B cell (primary cell): ENCODE measurements around the gene SLC16A12. TPM values are rescaled to one million over a fixed set of nuclear protein-coding genes. Genes with fewer than 3 reads are reported as not detected.

Experiments used
- ATAC-seq: fragments of 200-7000 bp; cut with Tn5 transposase; one replicate; pipeline ENCODE4 v1.10.0; 2021; ENCODE audit warnings: low read depth, mild to moderate bottlenecking, moderate number of reproducible peaks, moderate library complexity
- CTCF ChIA-PET: fragments of 350-600 bp; sonication (Branson Sonifier 250); formaldehyde crosslinking; loops from one replicate; lab custom pipeline; 2021; ENCODE audit warnings: antibody characterized with exemption, inconsistent platforms; lab: Charles Lee
- POLR2A ChIA-PET: fragments of 350-600 bp; sonication (Branson Sonifier 250); formaldehyde crosslinking; loops from one replicate; lab custom pipeline; 2021; ENCODE audit warnings: antibody characterized with exemption; lab: Charles Lee
- DNase-seq: peaks from one replicate; pipeline ENCODE4 v3.0.0; 2013
- H2AFZ ChIP-seq: 2 replicates; pipeline ENCODE4 v1.6.1; 2012; ENCODE audit warnings: mild to moderate bottlenecking, low read depth, low read length; ENCODE audit not compliant: insufficient read depth, poor library complexity, severe bottlenecking
- H3K27ac ChIP-seq, 2 donors: 1 replicate in 1 of 2; 2 replicates in 1 of 2; pipeline ENCODE4 v1.5.1; 2012 to 2013; ENCODE audit warnings: low read length in 2 of 2, mild to moderate bottlenecking in 2 of 2, moderate library complexity in 1 of 2
- H3K27me3 ChIP-seq, 4 experiments: fragments of 200-600 bp in 1 of 4; sonication (generic) in 1 of 4; replicated peaks in 1 of 4; 1 replicate in 2 of 4; 2 replicates in 2 of 4; pipeline versions ENCODE4 v1.6.1 to v1.7.0; 2013 to 2016; ENCODE audit warnings: low read length in 3 of 4, mild to moderate bottlenecking in 2 of 4, mixed read lengths in 1 of 4, moderate library complexity in 1 of 4; ENCODE audit not compliant: insufficient read depth in 4 of 4, control insufficient read depth in 3 of 4; ENCODE audit errors: control extremely low read depth in 1 of 4
- H3K36me3 ChIP-seq, 2 experiments: replicated peaks in 1 of 2; 1 replicate in 1 of 2; 2 replicates in 1 of 2; pipeline versions ENCODE4 v1.6.1 to v1.7.1; 2013; ENCODE audit warnings: low read length in 1 of 2; ENCODE audit not compliant: insufficient read depth in 2 of 2, control insufficient read depth in 1 of 2; ENCODE audit errors: control extremely low read depth in 1 of 2, extremely low read depth in 1 of 2
- H3K4me1 ChIP-seq, 2 donors: fragments of 200-600 bp in 1 of 2; sonication (generic) in 1 of 2; 1 replicate in 1 of 2; 2 replicates in 1 of 2; pipeline versions ENCODE4 v1.5.1 to v1.6.1; 2013 to 2017; ENCODE audit warnings: low read length in 2 of 2; ENCODE audit not compliant: control insufficient read depth in 2 of 2, insufficient read depth in 2 of 2
- H3K4me2 ChIP-seq: replicated peaks from 2 replicates; pipeline ENCODE3; 2012; ENCODE audit warnings: mild to moderate bottlenecking, low read depth, low read length; ENCODE audit not compliant: poor library complexity, severe bottlenecking
- H3K4me3 ChIP-seq, 5 experiments: fragments of 200-600 bp in 1 of 5; sonication (generic) in 1 of 5; 1 replicate in 3 of 5; 2 replicates in 2 of 5; pipeline versions ENCODE4 v1.5.1 to v1.7.0; 2011 to 2016; ENCODE audit warnings: low read length in 4 of 5, mild to moderate bottlenecking in 4 of 5, low read depth in 2 of 5, control low read depth in 1 of 5, moderate library complexity in 1 of 5; ENCODE audit not compliant: insufficient read depth in 1 of 5; ENCODE audit errors: control extremely low read depth in 1 of 5, extremely low read depth in 1 of 5
- H3K79me2 ChIP-seq: fragments of 200-600 bp; sonication (generic); one replicate; pipeline ENCODE4 v1.6.0; 2016; ENCODE audit warnings: low read length; ENCODE audit not compliant: control insufficient read depth, insufficient read depth
- H3K9ac ChIP-seq: fragments of 200-600 bp; sonication (generic); 2 replicates; pipeline ENCODE4 v1.6.1; 2017; ENCODE audit warnings: mild to moderate bottlenecking, low read length, moderate library complexity
- H3K9me3 ChIP-seq, 3 donors: one replicate each; pipeline versions ENCODE4 v1.6.1 to v1.7.1; 2013; ENCODE audit warnings: low read length in 2 of 3; ENCODE audit not compliant: control insufficient read depth in 2 of 3, insufficient read depth in 1 of 3; ENCODE audit errors: control extremely low read depth in 1 of 3
- H4K20me1 ChIP-seq: 2 replicates; pipeline ENCODE4 v1.6.0; 2012; ENCODE audit warnings: mild to moderate bottlenecking, low read length; ENCODE audit not compliant: insufficient read depth, control insufficient read depth, poor library complexity, severe bottlenecking
- H3K27ac Mint-ChIP-seq: one replicate; pipeline ENCODE4 v1.8.0; 2021; ENCODE audit warnings: mixed read lengths
- H3K27me3 Mint-ChIP-seq: one replicate; pipeline ENCODE4 v1.8.0; 2021; ENCODE audit warnings: mixed read lengths
- H3K4me1 Mint-ChIP-seq: one replicate; pipeline ENCODE4 v1.8.0; 2021; ENCODE audit warnings: mixed read lengths
- H3K4me3 Mint-ChIP-seq: one replicate; pipeline ENCODE4 v1.8.0; 2021; ENCODE audit warnings: mixed read lengths
- H3K9me3 Mint-ChIP-seq: one replicate; pipeline ENCODE4 v1.8.0; 2022; ENCODE audit warnings: mixed read lengths; ENCODE audit not compliant: insufficient read depth
- CTCF ChIP-seq: fragments of 200-600 bp; IDR thresholded peaks from one replicate; pipeline ENCODE4 v1.8.0; 2022; ENCODE audit warnings: antibody characterized with exemption, mild to moderate bottlenecking
- EZH2 ChIP-seq: IDR thresholded peaks from 2 replicates; pipeline ENCODE4 v1.6.1; 2012; ENCODE audit warnings: borderline replicate concordance, low read depth, mild to moderate bottlenecking, moderate library complexity, low read length; ENCODE audit not compliant: insufficient read depth, poor library complexity, severe bottlenecking
- WGBS: methylation state at CpG from one replicate; pipeline ENCODE4 v1.1.5; 2013; ENCODE audit warnings: missing lambda C conversion rate; ENCODE audit not compliant: insufficient coverage; 5-methylcytosine and 5-hydroxymethylcytosine counted together
- intact Hi-C: fragments of 100-400 bp; cut with micrococcal nuclease; formaldehyde crosslinking; loops from one replicate; pipeline ENCODE4 v1.10.0; 2022
- polyA plus RNA-seq: library from polyadenylated mRNA; depleted of rRNA; stranded (reverse); fragments of >200 nt; gene quantifications from 2 replicates; pipeline ENCODE4 v1.2.3, GENCODE V29; 2012
- total RNA-seq, 2 donors: library from RNA; stranded (reverse); fragments of 120-200 nt in 1 of 2; gene quantifications; 1 replicate in 1 of 2; 2 replicates in 1 of 2; pipeline versions ENCODE4 v1.2.3 to v1.2.4, GENCODE V29; 2013 to 2022

SLC16A12 gene
- total and polyA plus RNA-seq, 2 donors (not counting 1 experiment from before 2014, with no cell fraction given), result not detected

- no peaks in the 10 kb centered on the region for H3K9me3 ChIP-seq
- ATAC-seq, result no peak
- H3K27ac ChIP-seq, result peak overlapping the region; percentile 59 to 71
- peak overlapping the region; percentile 81 for H3K4me2 ChIP-seq
- H3K4me3 Mint-ChIP-seq, result peak overlapping the region; percentile 93
- H3K4me1 ChIP-seq, result peaks cover 19 to 20% of the 10 kb centered on the region in 2 donors
- H3K27ac Mint-ChIP-seq, result peak overlapping the region; percentile 81
- DNase-seq, result peak; percentile 14
- peak overlapping the region; percentile 59 to 94 (median 64) for H3K4me3 ChIP-seq
- CTCF ChIA-PET, result interaction anchor here (0.6 to 2.2 kb wide), 9 partner anchors 8 to 1771 kb away, joined by 3 to 10 read pairs (median 5); partner anchors contain the start of genes IFIT2 and IFIT5
- H3K27me3 ChIP-seq, result no peaks in the 10 kb centered on the region
- TF ChIP-seq CTCF, result no peak
- peak overlapping the region; percentile 77 for H2AFZ ChIP-seq
- H3K4me1 Mint-ChIP-seq, result peaks cover 28% of the 10 kb centered on the region
- H3K79me2 ChIP-seq, result peaks cover 29% of the 10 kb centered on the region
- peak overlapping the region; percentile 76 for H3K9ac ChIP-seq
- H3K27me3 Mint-ChIP-seq, result no peaks in the 10 kb centered on the region
- WGBS, result 53% methylated on average over 2 of the region's 2 CpGs
- no peaks in the 10 kb centered on the region for H3K36me3 ChIP-seq
- POLR2A ChIA-PET, result interaction anchor here (0.6 kb wide), 1 partner anchor 462 kb away, joined by 4 read pairs; no protein-coding TSS in a partner anchor
- no peaks in the 10 kb centered on the region for H4K20me1 ChIP-seq
- intact Hi-C loops, result loop anchor here (1.0 to 2.0 kb wide), 3 partner anchors 21 to 90 kb away; partner anchors contain the start of genes IFIT2 and IFIT5
- H3K9me3 Mint-ChIP-seq, result no peaks in the 10 kb centered on the region
Measured at GRCh38 chr10:89392974-89393373, 142.4 kb downstream of the SLC16A12 start.

- intact Hi-C loops, result loop anchor here (1.0 to 2.0 kb wide), 3 partner anchors 22 to 89 kb away; partner anchors contain the start of genes IFIT2 and IFIT5
- H3K9me3 ChIP-seq, result no peaks in the 10 kb centered on the region
- H3K4me3 Mint-ChIP-seq, result peak within 1 kb of the TSS; percentile 93
- H4K20me1 ChIP-seq, result no peaks in the 10 kb centered on the region
- peak within 1 kb of the TSS; percentile 59 to 71 for H3K27ac ChIP-seq
- H3K27me3 Mint-ChIP-seq, result no peaks in the 10 kb centered on the region
- DNase-seq, result peak; percentile 78
- H3K9ac ChIP-seq, result peak within 1 kb of the TSS; percentile 76
- H3K4me3 ChIP-seq, result peak within 1 kb of the TSS; percentile 59 to 94 (median 64)
- ChIA-PET POLR2A (interaction anchor here (0.6 to 0.7 kb wide), 2 partner anchors 22 to 461 kb away, joined by 3 to 4 read pairs; partner anchors contain the start of gene IFIT5), CTCF (interaction anchor here (0.6 to 2.2 kb wide), 9 partner anchors 20 to 1772 kb away, joined by 3 to 10 read pairs (median 5); partner anchors contain the start of genes IFIT2 and IFIT5)
- TF ChIP-seq EZH2, result no peak
- TF ChIP-seq CTCF, result no peak
- H3K4me2 ChIP-seq, result peak within 1 kb of the TSS; percentile 81
- no peaks in the 10 kb centered on the region for H3K36me3 ChIP-seq
- peak; percentile 87 for ATAC-seq
- H3K9me3 Mint-ChIP-seq, result no peaks in the 10 kb centered on the region
- H3K27me3 ChIP-seq, result no peaks in the 10 kb centered on the region
- H2AFZ ChIP-seq, result peak within 1 kb of the TSS; percentile 77
- peaks cover 19 to 20% of the 10 kb centered on the region in 2 donors for H3K4me1 ChIP-seq
- H3K79me2 ChIP-seq, result peaks cover 29% of the 10 kb centered on the region
- peaks cover 28% of the 10 kb centered on the region for H3K4me1 Mint-ChIP-seq
- peak within 1 kb of the TSS; percentile 81 for H3K27ac Mint-ChIP-seq
- WGBS, result 0% methylated on average over 4 of the region's 8 CpGs
Measured at GRCh38 chr10:89391907-89392756, 143.3 kb downstream of the SLC16A12 start, which contains the start of gene IFIT1. TSS of gene IFIT1 (plus strand) at chr10:89392623. CDS start at chr10:89392713, 90 bp downstream.
